ENCODE measurements around the gene ACTN4.

Gene ACTN4

GRCh38 chr19:38690832-38691231 is 43.4 kb downstream of the ACTN4 start:
- WGBS (ENCODE audit: insufficient coverage), result 100% methylated on average over 3 of the region's 7 CpGs
- H3K36me3 ChIP-seq (ENCODE audit: control insufficient read depth in 4 of 4, insufficient read depth in 4 of 4, low read length in 3 of 4), result peaks cover 0 to 24% (median 1%) of the 10 kb centered on the region in 4 experiments
- no peak overlapping the region for H3K4me3 ChIP-seq (ENCODE audit: control insufficient read depth in 1 of 7, extremely low read depth in 1 of 7, insufficient read depth in 4 of 7, low read depth in 2 of 7, low read length in 6 of 7)
- no peak overlapping the region for H3K27ac ChIP-seq (ENCODE audit: insufficient read depth in 1 of 2, low read depth in 1 of 2, low read length in 2 of 2, poor library complexity in 1 of 2, severe bottlenecking in 2 of 2)
- ChIA-PET CTCF (interaction anchor here (0.9 to 1.8 kb wide), 8 partner anchors 8 to 72 kb away, joined by 3 to 6 read pairs (median 3); partner anchors contain the start of gene EIF3K), POLR2A (no interaction called here)
- H3K9me3 ChIP-seq (ENCODE audit: control extremely low read depth in 1 of 5, control insufficient read depth in 4 of 5, insufficient read depth in 2 of 5, low read depth in 1 of 5, low read length in 4 of 5), result no peaks in the 10 kb centered on the region
- H3K4me1 ChIP-seq (ENCODE audit: control extremely low read depth in 1 of 4, control insufficient read depth in 4 of 4, insufficient read depth in 4 of 4, low read length in 3 of 4), result peaks cover 15 to 97% (median 75%) of the 10 kb centered on the region in 4 experiments
- no peaks in the 10 kb centered on the region for H3K27me3 ChIP-seq (replicated peaks in 2 of 5; ENCODE audit: control insufficient read depth in 4 of 5, insufficient read depth in 5 of 5, low read length in 4 of 5)
- no peak for DNase-seq

DNA sequence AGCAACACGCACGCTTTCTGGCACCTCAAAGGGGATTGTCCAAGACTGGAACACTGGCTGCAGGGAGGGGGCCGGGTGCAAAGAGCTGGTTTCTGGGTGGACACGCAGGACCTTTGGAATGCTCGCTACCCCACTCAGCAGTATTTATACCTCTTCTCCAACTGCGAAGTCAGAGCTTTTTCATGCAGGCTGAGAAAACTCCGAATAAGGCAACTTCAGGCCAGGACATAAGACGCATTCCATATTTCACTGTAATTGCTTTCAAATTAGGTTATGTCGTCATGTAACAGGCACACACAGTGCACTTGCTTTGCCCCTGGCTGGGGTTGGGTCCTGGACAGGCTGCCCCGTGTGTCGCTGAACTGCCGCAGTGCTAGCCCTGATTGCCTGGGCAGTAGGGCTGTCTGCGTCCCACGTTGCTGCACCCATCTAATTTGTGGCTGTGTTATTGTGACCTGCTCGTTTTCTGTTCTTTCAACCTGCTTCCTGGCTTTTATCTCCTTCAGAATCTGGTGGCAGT is 44.5 kb downstream of the ACTN4 start:
- no peaks in the 10 kb centered on the region for H3K27me3 ChIP-seq (replicated peaks in 2 of 5; ENCODE audit: control insufficient read depth in 4 of 5, insufficient read depth in 5 of 5, low read length in 4 of 5)
- H3K4me1 ChIP-seq (ENCODE audit: control extremely low read depth in 1 of 4, control insufficient read depth in 4 of 4, insufficient read depth in 4 of 4, low read length in 3 of 4), result peaks cover 15 to 93% (median 64%) of the 10 kb centered on the region in 4 experiments
- 88% methylated on average over 15 of the region's 15 CpGs for WGBS (ENCODE audit: insufficient coverage)
- no peak overlapping the region for H3K4me3 ChIP-seq (ENCODE audit: control insufficient read depth in 1 of 7, extremely low read depth in 1 of 7, insufficient read depth in 4 of 7, low read depth in 2 of 7, low read length in 6 of 7)
- H3K9me3 ChIP-seq (ENCODE audit: control extremely low read depth in 1 of 5, control insufficient read depth in 4 of 5, insufficient read depth in 2 of 5, low read depth in 1 of 5, low read length in 4 of 5), result no peaks in the 10 kb centered on the region
- ChIA-PET CTCF (interaction anchor here (1.0 to 1.2 kb wide), 4 partner anchors 9 to 55 kb away, joined by 3 to 5 read pairs (median 3); no protein-coding TSS in a partner anchor), POLR2A (no interaction called here)
- H3K36me3 ChIP-seq (ENCODE audit: control insufficient read depth in 4 of 4, insufficient read depth in 4 of 4, low read length in 3 of 4), result peaks cover 2 to 35% (median 4%) of the 10 kb centered on the region in 4 experiments
- H3K27ac ChIP-seq (ENCODE audit: insufficient read depth in 1 of 2, low read depth in 1 of 2, low read length in 2 of 2, poor library complexity in 1 of 2, severe bottlenecking in 2 of 2), result peak overlapping the region in 1 of 2 experiments; percentile 75
- DNase-seq, result no peak

GRCh38 chr19:38692458-38693379 is 45.3 kb downstream of the ACTN4 start:
- WGBS (ENCODE audit: insufficient coverage), result 86% methylated on average over 18 of the region's 25 CpGs
- H3K27me3 ChIP-seq (replicated peaks in 2 of 5; ENCODE audit: control insufficient read depth in 4 of 5, insufficient read depth in 5 of 5, low read length in 4 of 5), result no peaks in the 10 kb centered on the region

GRCh38 chr19:38693380-38694223 is 46.2 kb downstream of the ACTN4 start:
- Histone ChIP-seq H3K27ac (ENCODE audit: insufficient read depth in 1 of 2, low read depth in 1 of 2, low read length in 2 of 2, poor library complexity in 1 of 2, severe bottlenecking in 2 of 2) (peak overlapping the region; percentile 58 to 75), H3K36me3 (ENCODE audit: control insufficient read depth in 4 of 4, insufficient read depth in 4 of 4, low read length in 3 of 4) (peaks cover 2 to 43% (median 6%) of the 10 kb centered on the region in 4 experiments), H3K27me3 (replicated peaks in 2 of 5; ENCODE audit: control insufficient read depth in 4 of 5, insufficient read depth in 5 of 5, low read length in 4 of 5) (no peaks in the 10 kb centered on the region), H3K9me3 (ENCODE audit: control extremely low read depth in 1 of 5, control insufficient read depth in 4 of 5, insufficient read depth in 2 of 5, low read depth in 1 of 5, low read length in 4 of 5) (no peaks in the 10 kb centered on the region), H3K4me3 (ENCODE audit: control insufficient read depth in 1 of 7, extremely low read depth in 1 of 7, insufficient read depth in 4 of 7, low read depth in 2 of 7, low read length in 6 of 7) (peak overlapping the region in 4 of 7 experiments; percentile 32 to 54 (median 50)), H3K4me1 (ENCODE audit: control extremely low read depth in 1 of 4, control insufficient read depth in 4 of 4, insufficient read depth in 4 of 4, low read length in 3 of 4) (peaks cover 13 to 93% (median 50%) of the 10 kb centered on the region in 4 experiments)
- DNase-seq, result peak; percentile 66 to 93 (median 91)
- POLR2A ChIA-PET, result interaction anchor here (0.6 to 1.2 kb wide), 4 partner anchors 10 to 167 kb away, joined by 3 to 7 read pairs (median 4); partner anchors contain the start of gene ACTN4
- WGBS (ENCODE audit: insufficient coverage), result 1% methylated on average over 9 of the region's 19 CpGs
- CTCF ChIA-PET, result interaction anchor here (0.6 to 1.9 kb wide), 6 partner anchors 12 to 747 kb away, joined by 3 to 9 read pairs (median 4); partner anchors contain the start of genes ACTN4, MRPS12 and SARS2

More at GRCh38 chr19:38692458-38693379, 45.3 kb downstream of the ACTN4 start:
- Histone ChIP-seq H3K27ac (ENCODE audit: insufficient read depth in 1 of 2, low read depth in 1 of 2, low read length in 2 of 2, poor library complexity in 1 of 2, severe bottlenecking in 2 of 2) (peak overlapping the region in 1 of 2 experiments; percentile 75), H3K36me3 (ENCODE audit: control insufficient read depth in 4 of 4, insufficient read depth in 4 of 4, low read length in 3 of 4) (peaks cover 2 to 42% (median 6%) of the 10 kb centered on the region in 4 experiments), H3K9me3 (ENCODE audit: control extremely low read depth in 1 of 5, control insufficient read depth in 4 of 5, insufficient read depth in 2 of 5, low read depth in 1 of 5, low read length in 4 of 5) (no peaks in the 10 kb centered on the region), H3K4me3 (ENCODE audit: control insufficient read depth in 1 of 7, extremely low read depth in 1 of 7, insufficient read depth in 4 of 7, low read depth in 2 of 7, low read length in 6 of 7) (peak overlapping the region in 4 of 7 experiments; percentile 15 to 54 (median 35)), H3K4me1 (ENCODE audit: control extremely low read depth in 1 of 4, control insufficient read depth in 4 of 4, insufficient read depth in 4 of 4, low read length in 3 of 4) (peaks cover 15 to 93% (median 59%) of the 10 kb centered on the region in 4 experiments)
- ChIA-PET CTCF (interaction anchor here (0.6 to 1.9 kb wide), 3 partner anchors 31 to 748 kb away, joined by 3 to 5 read pairs (median 3); partner anchors contain the start of genes MRPS12 and SARS2), POLR2A (interaction anchor here (1.2 kb wide), 1 partner anchor 45 kb away, joined by 7 read pairs; the partner anchor contains the start of gene ACTN4)
- no peak for DNase-seq

DNA sequence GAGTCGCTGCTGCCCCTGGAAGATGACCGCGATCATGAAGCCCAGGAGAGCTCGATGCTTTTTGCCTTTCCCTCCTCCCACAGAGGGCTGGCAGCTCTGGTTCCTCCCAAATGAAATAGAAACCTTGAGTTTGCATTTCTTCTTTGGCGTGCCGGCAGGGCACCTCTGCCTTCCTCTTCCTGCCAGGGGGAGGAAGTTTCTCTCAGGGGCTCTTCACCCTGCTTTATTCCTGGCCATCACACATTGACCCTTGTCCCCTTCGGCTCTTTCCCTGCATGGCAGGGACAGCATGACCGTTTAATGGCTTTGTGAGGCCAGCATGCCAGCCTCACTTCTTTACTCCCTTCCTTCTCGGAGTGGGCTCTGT is 47.9 kb downstream of the ACTN4 start:
- 26% methylated on average over 9 of the region's 9 CpGs for WGBS (ENCODE audit: insufficient coverage)
- ChIA-PET CTCF (interaction anchor here (1.0 to 1.9 kb wide), 2 partner anchors 9 to 57 kb away, joined by 3 to 6 read pairs; no protein-coding TSS in a partner anchor), POLR2A (no interaction called here)
- Histone ChIP-seq H3K27ac (ENCODE audit: insufficient read depth in 1 of 2, low read depth in 1 of 2, low read length in 2 of 2, poor library complexity in 1 of 2, severe bottlenecking in 2 of 2) (no peak overlapping the region), H3K4me3 (ENCODE audit: control insufficient read depth in 1 of 7, extremely low read depth in 1 of 7, insufficient read depth in 4 of 7, low read depth in 2 of 7, low read length in 6 of 7) (peak overlapping the region in 4 of 7 experiments; percentile 22 to 48 (median 26)), H3K9me3 (ENCODE audit: control extremely low read depth in 1 of 5, control insufficient read depth in 4 of 5, insufficient read depth in 2 of 5, low read depth in 1 of 5, low read length in 4 of 5) (no peaks in the 10 kb centered on the region), H3K36me3 (ENCODE audit: control insufficient read depth in 4 of 4, insufficient read depth in 4 of 4, low read length in 3 of 4) (peaks cover 2 to 50% (median 8%) of the 10 kb centered on the region in 4 experiments), H3K27me3 (replicated peaks in 2 of 5; ENCODE audit: control insufficient read depth in 4 of 5, insufficient read depth in 5 of 5, low read length in 4 of 5) (no peaks in the 10 kb centered on the region), H3K4me1 (ENCODE audit: control extremely low read depth in 1 of 4, control insufficient read depth in 4 of 4, insufficient read depth in 4 of 4, low read length in 3 of 4) (peaks cover 9 to 83% (median 46%) of the 10 kb centered on the region in 4 experiments)
- DNase-seq, result peak in 2 of 3 donors; percentile 24 to 29

All from common myeloid progenitor, CD34-positive (primary cell).